Measurements from ENCODE around the gene ZNF385B. TPM values are rescaled to one million over a fixed set of nuclear protein-coding genes. Genes with fewer than 3 reads are reported as not detected.

Gene ZNF385B
- total RNA-seq, 3 donors from 2014 or later, result 3.4 to 8.8 (median 4.5) TPM

DNA sequence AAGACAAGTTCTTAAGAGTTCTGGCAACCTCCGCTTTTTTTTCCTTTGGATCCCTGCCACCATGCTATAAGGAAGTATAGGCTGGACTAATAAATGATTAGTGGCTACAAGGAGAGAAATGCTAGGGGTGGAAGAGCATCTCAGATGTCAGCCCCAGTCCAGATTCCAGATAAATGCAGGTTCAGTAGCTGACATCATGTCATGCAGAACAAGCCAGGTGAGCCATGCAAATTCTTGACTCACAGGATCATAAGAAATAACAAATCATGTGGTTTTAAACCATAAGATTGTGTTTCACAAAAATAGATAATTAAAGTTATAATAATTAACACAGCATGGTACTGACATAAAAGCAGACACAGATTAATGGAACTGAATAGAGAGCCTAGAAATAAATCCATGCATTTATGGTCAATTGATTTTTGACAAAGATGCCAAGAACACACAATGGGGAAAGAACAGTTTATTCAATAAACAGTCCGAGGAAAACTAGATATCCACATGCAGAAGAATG lies 443.9 kb downstream of the ZNF385B start:
- H3K9me3 ChIP-seq, result no peaks in the 10 kb centered on the region
- no peak overlapping the region for H3K27ac ChIP-seq
- no peaks in the 10 kb centered on the region for H3K4me1 ChIP-seq
- H3K4me3 ChIP-seq, result no peak overlapping the region
- intact Hi-C loops (cut with DNase I; ENCODE audit: low total_unique reads), result no loop called here
- H3K27me3 ChIP-seq, result no peaks in the 10 kb centered on the region
- TF ChIP-seq POLR2AphosphoS5 (IDR thresholded peaks at IDR 0.05) (no peak), POLR2A (IDR thresholded peaks at IDR 0.05) (no peak)
- TF ChIP-seq, protein P1, sequence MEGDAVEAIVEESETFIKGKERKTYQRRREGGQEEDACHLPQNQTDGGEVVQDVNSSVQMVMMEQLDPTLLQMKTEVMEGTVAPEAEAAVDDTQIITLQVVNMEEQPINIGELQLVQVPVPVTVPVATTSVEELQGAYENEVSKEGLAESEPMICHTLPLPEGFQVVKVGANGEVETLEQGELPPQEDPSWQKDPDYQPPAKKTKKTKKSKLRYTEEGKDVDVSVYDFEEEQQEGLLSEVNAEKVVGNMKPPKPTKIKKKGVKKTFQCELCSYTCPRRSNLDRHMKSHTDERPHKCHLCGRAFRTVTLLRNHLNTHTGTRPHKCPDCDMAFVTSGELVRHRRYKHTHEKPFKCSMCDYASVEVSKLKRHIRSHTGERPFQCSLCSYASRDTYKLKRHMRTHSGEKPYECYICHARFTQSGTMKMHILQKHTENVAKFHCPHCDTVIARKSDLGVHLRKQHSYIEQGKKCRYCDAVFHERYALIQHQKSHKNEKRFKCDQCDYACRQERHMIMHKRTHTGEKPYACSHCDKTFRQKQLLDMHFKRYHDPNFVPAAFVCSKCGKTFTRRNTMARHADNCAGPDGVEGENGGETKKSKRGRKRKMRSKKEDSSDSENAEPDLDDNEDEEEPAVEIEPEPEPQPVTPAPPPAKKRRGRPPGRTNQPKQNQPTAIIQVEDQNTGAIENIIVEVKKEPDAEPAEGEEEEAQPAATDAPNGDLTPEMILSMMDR (IDR thresholded peaks at IDR 0.05), result no peak
- no peaks in the 10 kb centered on the region for H3K36me3 ChIP-seq
- DNase-seq (ENCODE audit: low spot score in 2 of 2), result no peak

DNA sequence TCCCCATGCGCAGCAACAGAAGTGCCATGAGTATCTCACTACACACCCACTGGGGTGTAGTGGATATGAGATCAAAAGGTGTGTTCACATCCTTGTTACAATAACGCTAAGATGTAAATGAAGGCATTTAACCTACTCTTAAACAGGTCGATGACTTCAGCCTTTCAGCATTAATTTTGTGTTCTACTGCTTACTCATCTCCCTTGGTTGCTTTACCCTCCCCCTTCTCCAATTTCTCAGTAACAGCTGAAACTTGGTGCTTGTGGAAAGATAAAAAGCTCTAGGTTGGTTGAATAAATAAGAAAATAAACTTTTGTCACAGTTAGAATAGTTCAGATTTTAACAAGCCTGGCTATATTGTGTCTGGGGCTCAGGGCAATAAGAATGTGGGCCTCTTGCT lies 449.3 kb downstream of the ZNF385B start:
- H3K27ac ChIP-seq, result no peak overlapping the region
- H3K36me3 ChIP-seq, result no peaks in the 10 kb centered on the region
- DNase-seq (ENCODE audit: low spot score in 2 of 2), result no peak
- no peaks in the 10 kb centered on the region for H3K27me3 ChIP-seq
- TF ChIP-seq, protein P1 (IDR thresholded peaks at IDR 0.05), result no peak
- no peak for TF ChIP-seq POLR2A (IDR thresholded peaks at IDR 0.05)
- no peak for TF ChIP-seq POLR2AphosphoS5 (IDR thresholded peaks at IDR 0.05)
- H3K9me3 ChIP-seq, result no peaks in the 10 kb centered on the region
- no peaks in the 10 kb centered on the region for H3K4me1 ChIP-seq
- intact Hi-C loops (cut with DNase I; ENCODE audit: low total_unique reads), result no loop called here
- H3K4me3 ChIP-seq, result no peak overlapping the region

GRCh38 chr2:179410552-179411356 lies 450.7 kb downstream of the ZNF385B start:
- no peak overlapping the region for H3K27ac ChIP-seq
- no peaks in the 10 kb centered on the region for H3K4me1 ChIP-seq
- H3K36me3 ChIP-seq, result no peaks in the 10 kb centered on the region
- no peak overlapping the region for H3K4me3 ChIP-seq
- peak in 1 of 2 donors; percentile 50 for DNase-seq (ENCODE audit: low spot score in 2 of 2)
- TF ChIP-seq POLR2AphosphoS5 (IDR thresholded peaks at IDR 0.05), result no peak
- TF ChIP-seq, protein P1 (IDR thresholded peaks at IDR 0.05), result peak; percentile 23 to 60 (median 34)
- TF ChIP-seq POLR2A (IDR thresholded peaks at IDR 0.05), result no peak
- intact Hi-C loops (cut with DNase I; ENCODE audit: low total_unique reads), result no loop called here
- no peaks in the 10 kb centered on the region for H3K9me3 ChIP-seq
- H3K27me3 ChIP-seq, result no peaks in the 10 kb centered on the region

GRCh38 chr2:179403624-179404023 lies 457.8 kb downstream of the ZNF385B start:
- no peak overlapping the region for H3K4me3 ChIP-seq
- H3K36me3 ChIP-seq, result no peaks in the 10 kb centered on the region
- TF ChIP-seq, protein P1 (IDR thresholded peaks at IDR 0.05), result no peak
- TF ChIP-seq POLR2AphosphoS5 (IDR thresholded peaks at IDR 0.05) (no peak), POLR2A (IDR thresholded peaks at IDR 0.05) (no peak)
- intact Hi-C loops (cut with DNase I; ENCODE audit: low total_unique reads), result no loop called here
- H3K27ac ChIP-seq, result no peak overlapping the region
- H3K27me3 ChIP-seq, result no peaks in the 10 kb centered on the region
- DNase-seq (ENCODE audit: low spot score in 2 of 2), result no peak
- no peaks in the 10 kb centered on the region for H3K9me3 ChIP-seq
- H3K4me1 ChIP-seq, result no peaks in the 10 kb centered on the region

DNA sequence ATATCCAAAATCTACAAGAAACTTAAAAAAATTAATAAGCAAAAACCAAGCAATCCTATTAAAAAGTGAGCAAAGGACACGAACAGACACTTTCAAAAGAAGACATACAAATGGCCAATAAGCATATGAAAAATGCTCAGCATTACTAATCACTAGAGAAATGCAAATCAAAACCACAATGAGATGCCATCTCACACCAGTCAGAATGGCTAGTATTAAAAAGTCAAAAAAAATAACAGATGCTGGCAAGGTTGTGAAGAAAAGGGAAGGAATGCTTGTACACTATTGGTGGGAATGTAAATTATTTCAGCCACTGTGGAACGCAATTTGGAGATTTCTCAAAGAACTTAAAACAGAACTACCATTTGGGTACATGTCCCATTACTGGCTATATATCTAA lies 467.9 kb downstream of the ZNF385B start:
- H3K9me3 ChIP-seq, result no peaks in the 10 kb centered on the region
- intact Hi-C loops (cut with DNase I; ENCODE audit: low total_unique reads), result no loop called here
- DNase-seq (ENCODE audit: low spot score in 2 of 2), result no peak
- TF ChIP-seq, protein P1 (IDR thresholded peaks at IDR 0.05), result no peak
- TF ChIP-seq POLR2A (IDR thresholded peaks at IDR 0.05), result no peak
- no peak for TF ChIP-seq POLR2AphosphoS5 (IDR thresholded peaks at IDR 0.05)
- no peak overlapping the region for H3K27ac ChIP-seq
- H3K4me3 ChIP-seq, result no peak overlapping the region
- no peaks in the 10 kb centered on the region for H3K27me3 ChIP-seq
- H3K36me3 ChIP-seq, result no peaks in the 10 kb centered on the region
- no peaks in the 10 kb centered on the region for H3K4me1 ChIP-seq
